ENCODE data around the gene GSX2.
"Not testable (repeated sequence)": the region's sequence is repeated elsewhere in the genome, so short reads cannot be mapped to it uniquely, and the experiment has no call there.

Gene GSX2

DNA sequence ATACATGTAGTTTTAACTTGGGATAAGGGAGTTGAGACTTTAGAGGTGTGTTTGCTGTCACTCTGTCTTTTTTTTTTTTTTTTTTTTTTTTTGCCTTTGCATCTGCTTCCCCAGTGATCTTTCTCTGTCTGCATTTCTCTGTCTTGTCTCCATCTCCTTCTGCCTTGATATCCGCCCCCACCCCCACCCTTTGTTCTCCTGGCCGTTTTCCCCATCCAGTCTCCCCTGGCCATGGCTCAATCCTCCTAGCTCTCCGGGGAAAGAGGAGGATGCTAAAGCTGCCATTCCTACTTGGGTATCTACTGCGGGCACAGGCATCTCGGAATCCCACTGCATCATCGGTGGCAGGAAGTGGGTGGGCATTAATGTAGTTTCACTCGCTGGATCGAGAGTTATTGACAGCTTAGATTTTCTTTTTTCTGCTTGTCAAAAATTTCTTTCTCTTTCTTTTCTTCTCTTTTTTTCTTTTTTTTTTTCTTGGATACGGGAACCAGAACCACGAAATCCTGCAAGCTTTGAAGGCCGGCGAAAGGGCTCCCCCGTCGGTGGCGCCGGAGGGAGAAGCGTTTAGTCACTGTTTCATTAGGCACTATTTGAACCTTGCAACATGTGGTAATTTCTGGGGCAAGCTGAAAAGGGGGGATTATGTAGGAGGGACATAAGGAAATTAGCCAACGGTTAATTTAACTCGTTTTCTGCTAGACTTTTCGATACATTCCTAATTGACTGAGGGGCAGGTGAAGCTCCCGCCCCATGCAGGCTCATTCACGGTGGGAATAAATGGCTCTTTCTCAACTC is 8.2 kb downstream of the GSX2 start:
- DNase-seq: no peak

DNA sequence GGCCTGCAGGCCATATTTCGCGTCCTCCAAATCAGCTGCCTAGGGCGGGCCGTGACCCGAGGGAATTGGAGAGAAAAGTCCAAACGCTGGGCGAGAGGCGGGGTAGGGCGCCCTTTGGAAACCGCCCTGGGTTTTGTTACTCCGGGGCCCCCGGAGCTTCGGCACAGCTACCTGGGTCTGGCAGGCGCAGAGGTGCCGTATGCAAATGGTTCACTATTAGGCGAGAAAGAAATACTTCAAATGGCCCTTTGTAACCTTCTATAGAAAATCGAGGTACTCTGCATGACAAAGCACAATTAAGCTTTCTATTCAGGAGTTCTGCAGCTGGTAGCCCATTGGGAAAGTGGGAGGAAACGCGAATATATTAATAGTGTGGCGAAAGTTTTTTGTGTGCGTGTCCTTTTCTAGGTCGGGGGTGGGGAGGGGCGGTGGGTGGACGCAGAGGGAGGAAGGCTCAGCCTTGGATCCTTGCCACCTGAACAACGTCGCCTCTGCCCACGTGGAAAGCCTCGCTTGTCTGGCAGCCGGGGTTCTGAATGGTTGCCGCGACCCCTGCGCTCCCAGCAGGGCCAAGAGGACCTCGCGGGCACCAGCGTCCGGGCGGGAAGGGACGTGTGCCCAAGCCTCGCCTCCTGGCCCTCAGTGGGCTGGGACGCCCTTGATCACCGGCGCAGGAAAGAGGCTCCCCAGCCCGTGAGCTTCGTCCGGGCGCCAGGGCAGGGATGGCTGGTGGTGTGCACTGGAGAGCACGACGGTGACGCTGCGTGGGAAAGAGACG is 9.5 kb downstream of the GSX2 start:
- no peak for DNase-seq

DNA sequence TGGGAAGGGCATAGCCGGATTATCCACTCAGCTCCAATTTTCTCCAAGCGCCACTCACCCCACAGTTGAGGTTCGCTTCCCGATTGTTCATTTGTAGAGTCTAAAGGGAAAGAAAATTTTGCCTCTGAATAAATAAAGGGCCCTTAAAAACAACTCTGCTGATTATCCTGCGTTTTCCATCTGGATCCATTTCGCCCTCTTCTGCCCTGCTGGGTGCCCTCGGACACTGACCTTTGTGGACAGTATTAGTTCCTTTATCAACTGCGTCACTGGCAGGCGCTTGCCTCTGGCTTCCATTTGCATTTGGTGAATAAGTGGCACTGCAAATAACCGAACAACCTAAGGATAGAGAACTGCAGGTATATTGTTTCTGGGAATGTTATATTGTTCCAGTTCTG is 10.1 kb downstream of the GSX2 start:
- DNase-seq: no peak

DNA sequence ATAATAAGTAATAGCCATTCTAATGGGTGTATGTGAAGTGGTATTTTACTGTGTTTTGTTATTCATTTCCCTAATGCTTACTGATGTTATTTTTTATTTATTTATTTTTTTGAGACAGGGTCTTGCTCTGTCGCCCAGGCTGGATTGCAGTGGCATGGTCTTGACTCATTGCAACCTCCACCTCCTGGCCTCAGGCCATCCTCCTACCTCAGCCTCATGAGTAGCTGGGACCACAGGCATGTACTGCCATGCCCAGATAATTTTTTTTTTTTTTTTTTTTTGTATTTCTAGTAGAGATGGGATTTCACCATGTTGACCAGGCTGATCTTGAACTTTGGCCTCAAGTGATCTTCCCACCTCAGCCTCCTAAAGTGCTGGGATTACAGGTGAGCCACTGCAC is 13.2 kb downstream of the GSX2 start:
- DNase-seq: not testable (repeated sequence)

DNA sequence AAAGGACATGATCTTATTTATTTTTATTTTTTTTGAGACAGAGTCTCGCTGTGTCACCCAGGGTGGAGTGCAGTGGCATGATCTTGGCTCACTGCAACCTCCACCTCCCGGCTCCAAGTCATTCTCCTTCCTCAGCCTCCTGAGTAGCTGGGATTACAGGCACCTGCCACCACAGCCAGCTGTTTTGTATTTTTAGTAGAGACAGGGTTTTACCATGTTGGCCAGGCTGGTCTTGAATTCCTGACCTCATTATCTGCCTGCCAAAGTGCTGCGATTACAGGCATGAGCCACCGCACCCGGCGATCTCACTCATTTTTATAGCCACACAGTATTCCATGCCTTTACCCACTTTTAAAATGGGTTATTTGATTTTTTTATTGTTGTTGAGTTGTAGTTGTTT is 16.3 kb downstream of the GSX2 start:
- DNase-seq: not testable (repeated sequence)

DNA sequence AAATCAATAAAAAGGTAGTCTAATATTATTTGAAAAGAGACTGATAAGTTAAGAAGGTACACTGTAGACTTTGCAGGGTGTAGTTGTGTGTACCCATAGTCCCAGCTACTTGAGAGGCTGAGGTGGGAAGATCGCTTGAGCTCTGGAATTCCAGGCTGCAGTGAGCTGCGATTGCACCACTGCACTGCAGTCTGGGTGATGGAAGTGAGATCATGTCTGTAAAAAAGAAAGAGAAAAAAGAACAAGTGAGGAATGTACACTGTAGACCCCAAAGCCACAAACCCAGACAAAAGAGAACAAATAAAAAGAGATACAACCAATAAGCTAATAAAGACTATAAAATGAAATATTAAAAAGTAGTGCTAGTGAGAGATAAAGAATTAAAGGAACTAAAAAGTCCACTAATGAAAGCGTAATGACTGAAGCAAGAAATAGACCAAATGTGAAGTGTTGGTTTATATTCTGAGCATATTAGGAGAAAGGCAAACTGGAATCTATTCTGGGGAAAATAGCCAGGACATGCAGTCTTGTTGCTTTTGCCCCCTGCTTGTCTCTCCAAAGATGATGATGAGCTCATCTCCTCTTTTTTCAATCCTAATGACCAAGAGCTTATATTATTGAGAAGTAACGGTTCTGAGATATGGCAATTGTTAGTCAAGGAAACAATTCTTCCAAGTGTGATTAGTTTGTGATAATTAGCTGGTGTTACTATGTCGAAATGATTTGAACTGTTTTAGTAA is 19.1 kb downstream of the GSX2 start:
- DNase-seq: no peak

DNA sequence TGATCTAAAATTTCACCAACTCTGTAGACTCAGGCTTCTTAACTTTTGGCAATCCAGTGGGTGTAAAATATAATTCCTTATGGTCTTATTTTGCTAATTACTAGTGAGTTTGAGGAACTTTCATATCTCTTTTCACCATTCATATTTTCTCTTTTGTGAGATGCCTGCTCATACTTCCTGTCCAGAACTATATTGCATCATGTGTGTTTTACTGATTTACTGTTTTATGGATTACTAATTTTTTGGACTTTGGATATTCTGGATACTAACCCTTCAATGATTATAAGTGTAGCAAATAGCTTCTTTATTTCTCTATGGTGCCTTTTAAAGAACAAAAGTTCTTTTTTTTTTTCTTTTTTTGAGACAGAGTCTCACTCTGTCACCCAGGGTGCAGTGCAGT is 20.6 kb downstream of the GSX2 start:
- DNase-seq: no peak

DNA sequence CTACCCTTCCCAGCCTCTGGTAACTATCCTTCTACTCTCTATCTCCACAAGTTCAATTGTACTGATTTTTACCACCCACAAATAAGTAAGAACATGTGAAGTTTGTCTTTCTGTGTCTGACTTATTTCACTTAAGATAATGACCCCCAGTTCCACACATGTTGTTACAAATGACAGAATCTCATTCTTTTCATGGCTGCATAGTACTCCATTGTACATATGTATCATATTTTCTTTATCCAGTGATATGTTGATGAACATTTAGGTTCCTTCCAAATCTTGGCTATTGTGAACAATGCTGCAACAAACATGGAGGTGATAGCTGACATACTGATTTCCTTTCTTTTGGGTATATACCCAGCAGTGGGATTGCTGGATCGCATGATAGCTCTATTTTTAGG is 27.7 kb downstream of the GSX2 start:
- DNase-seq: no peak

DNA sequence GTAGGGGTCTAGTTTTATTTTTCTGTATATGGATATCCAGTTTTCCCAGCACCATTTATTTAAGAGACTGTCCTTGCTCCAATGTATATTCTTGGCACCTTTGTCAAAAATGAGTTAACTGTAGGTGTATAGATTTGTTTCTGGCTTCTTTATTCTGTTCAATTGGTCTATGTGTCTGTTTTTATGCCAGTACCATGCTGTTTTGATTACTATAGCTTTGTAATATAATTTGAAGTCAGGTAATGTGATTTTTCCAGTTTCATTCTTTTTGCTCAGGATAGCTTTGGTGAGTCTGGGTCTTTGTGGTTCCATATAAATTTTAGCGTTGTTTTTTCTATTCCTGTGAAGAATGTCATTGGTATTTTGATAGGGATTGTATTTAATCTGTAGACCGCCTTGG is 28.7 kb downstream of the GSX2 start:
- not testable (repeated sequence) for DNase-seq

DNA sequence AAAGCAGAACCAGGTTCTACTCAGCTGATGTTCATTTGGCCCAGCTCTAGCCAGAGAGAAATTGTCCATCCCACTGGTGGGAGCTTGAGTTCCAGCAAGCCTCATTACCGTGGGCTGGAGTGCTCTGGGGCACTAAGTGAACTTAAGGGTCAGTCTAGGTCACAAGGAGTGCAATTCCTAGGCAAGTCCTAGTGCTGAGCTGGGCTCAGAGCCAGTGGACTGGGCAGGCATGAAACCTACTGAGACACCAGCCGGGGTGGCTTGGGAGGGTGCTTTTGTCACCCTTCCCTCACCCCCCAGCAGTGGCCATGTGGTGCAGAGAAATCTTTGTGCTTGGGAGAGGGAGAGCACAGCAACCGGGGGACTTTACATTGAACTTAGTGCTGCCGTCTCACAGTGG is 39.4 kb downstream of the GSX2 start:
- no peak for DNase-seq

DNA sequence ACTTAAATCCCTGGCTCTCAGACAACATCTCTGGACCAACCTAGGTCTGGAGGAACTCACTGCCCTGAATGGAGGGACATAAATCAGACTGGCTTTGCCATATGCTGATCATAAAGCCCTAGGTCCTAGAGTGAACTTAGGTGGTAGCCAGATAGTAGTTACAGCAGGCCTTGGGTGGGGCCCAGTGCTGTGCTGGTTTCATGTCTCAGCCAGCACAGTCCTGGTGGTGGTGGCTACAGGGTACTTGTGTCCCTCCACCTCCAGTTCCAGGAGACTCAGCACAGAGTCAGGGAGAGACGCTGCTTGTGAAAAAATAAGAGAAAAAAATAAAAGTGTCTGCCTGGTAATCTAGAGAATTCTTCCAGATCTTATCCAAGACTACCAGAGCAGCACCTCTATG is 40.3 kb downstream of the GSX2 start:
- no peak for DNase-seq

DNA sequence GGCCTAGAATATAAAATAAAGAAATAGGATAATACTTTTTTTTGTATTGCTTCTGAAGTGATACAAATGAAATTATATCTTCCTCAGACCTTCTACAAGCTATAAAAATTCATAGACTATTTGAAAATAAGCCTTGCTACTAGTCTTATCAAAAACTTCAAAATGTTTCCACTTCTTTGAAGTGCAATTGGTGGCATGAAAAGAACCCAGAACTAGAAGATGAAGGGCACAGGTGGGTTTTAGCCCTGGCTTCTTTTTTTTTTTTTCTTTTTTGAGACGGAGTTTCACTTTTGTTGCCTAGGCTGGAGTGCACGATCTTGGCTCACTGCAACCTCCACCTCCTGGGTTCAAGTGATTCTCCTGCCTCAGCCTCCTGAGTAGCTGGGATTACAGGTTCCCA is 44.2 kb downstream of the GSX2 start:
- no peak for DNase-seq

DNA sequence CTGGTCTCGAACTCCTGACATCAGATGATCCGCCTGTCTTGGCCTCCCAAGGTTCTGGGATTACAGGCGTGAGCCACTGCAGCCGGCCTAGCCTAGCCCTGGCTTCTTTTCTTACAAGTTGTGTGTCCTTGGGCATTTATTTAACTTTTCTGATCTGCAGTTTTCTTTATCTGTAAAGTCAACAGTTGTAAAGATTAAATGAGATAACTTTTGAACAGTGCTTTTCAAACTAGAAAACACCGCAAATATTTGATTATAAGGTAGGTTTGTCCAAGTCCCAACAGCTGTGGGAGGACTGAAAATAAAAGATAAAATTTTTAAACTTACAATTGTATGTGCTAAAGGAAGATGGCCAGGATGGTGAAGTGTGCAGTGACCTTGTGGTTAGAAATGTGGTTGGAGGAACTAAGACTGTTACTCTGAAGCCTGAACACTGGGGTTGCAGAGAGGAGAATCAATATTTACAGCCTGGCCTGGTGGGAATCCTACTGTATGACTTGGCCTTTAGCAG is 44.8 kb downstream of the GSX2 start:
- no peak for DNase-seq

DNA sequence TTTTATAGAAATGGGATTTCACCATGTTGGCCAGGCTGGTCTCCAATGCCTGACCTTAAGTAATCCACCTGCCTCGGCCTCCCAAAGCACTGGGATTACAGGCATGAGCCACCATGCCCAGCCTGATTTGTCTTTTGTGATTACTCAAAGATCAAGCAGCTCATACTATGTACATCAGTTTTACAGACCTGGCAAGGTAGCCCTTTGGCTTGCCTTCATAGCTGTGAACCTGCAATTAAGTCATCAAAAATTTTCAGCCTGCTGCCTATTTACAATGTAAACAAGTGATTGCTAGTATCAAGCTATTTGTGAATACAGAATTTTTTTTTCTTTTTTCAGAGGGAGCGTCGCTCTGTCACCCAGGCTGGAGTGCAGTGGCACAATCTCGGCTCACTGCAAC is 46.2 kb downstream of the GSX2 start:
- no peak for DNase-seq

DNA sequence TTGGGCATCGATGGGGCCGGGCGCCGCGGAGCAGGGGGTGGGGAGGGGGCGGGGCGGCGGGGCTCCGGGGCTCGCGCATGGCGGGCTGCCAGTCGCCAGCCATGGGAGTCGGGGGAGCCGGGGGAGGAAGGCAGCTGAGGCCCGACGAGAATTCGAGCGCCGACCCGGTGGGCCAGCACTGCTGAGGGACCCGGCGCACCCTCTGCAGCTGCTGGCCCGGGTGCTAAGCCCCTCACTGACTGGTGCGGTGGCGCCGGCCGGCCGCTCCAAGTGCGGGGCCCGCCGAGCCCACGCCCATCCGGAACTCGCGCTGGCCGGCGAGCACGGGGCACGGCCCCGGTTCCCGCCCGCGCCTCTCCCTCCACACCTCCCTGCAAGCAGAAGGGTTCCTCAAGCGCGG is 49.4 kb downstream of the GSX2 start:
- DNase-seq: no peak

Measured in HCEC 1CT (cell line).